Mucosa of descending colon (tissue), 3 donors: Measurements from ENCODE around the gene HIGD1C. TPM values are rescaled to one million over a fixed set of nuclear protein-coding genes. Genes with fewer than 3 reads are reported as not detected.
"Not testable (repeated sequence)": the region's sequence is repeated elsewhere in the genome, so short reads cannot be mapped to it uniquely, and the experiment has no call there.

Experiments used
- ATAC-seq: fragments of 200-7000 bp; cut with Tn5 transposase; one replicate; pipeline ENCODE4 v1.9.1; 2020; ENCODE audit warnings: mild to moderate bottlenecking, moderate library complexity
- DNase-seq, 3 donors: peaks; one replicate each; pipeline ENCODE4 v3.0.0-alpha.2; 2020
- H3K36me3 ChIP-seq: fragments of 200-600 bp; one replicate; pipeline ENCODE4 v1.8.0; 2021; ENCODE audit warnings: low read depth, mild to moderate bottlenecking
- H3K4me1 ChIP-seq: fragments of 200-600 bp; one replicate; pipeline ENCODE4 v1.8.0; 2021; ENCODE audit warnings: low read depth, mild to moderate bottlenecking
- H3K4me3 ChIP-seq: fragments of 200-600 bp; one replicate; pipeline ENCODE4 v1.8.0; 2021; ENCODE audit warnings: mild to moderate bottlenecking
- H3K9me3 ChIP-seq: fragments of 200-600 bp; one replicate; pipeline ENCODE4 v1.8.0; 2021; ENCODE audit warnings: mild to moderate bottlenecking
- intact Hi-C, 2 donors: fragments of 100-400 bp; cut with DNase I in 1 of 2; cut with micrococcal nuclease in 1 of 2; formaldehyde crosslinking; loops; one replicate each; pipeline versions ENCODE4 v1.11.0 to v1.11.1; 2022; cut with DNase I, micrococcal nuclease
- long read RNA-seq, 2 donors: library from polyadenylated mRNA; unstranded; transcript quantifications; one replicate each; pipeline ENCODE4 v2.0.0, GENCODE V29; 2019 to 2021
- total RNA-seq, 3 donors: library from RNA; stranded (reverse); fragmentation: NEBNext Ultra II Directional in 2 of 3; extraction: Animal tissue kit (Norgen Biotek cat#: 25700) in 2 of 3; gene quantifications; one replicate each; pipeline versions ENCODE4 v1.2.1 to v1.2.4, GENCODE V29; 2021 to 2023
- TF ChIP-seq, protein P1 (sequence below): fragments of 200-600 bp; IDR thresholded peaks from one replicate; pipeline ENCODE4 v1.8.0; 2022; ENCODE audit warnings: antibody characterized with exemption, mild to moderate bottlenecking
- donor health status: DM: no; HTN: no; CAD: no; lungs with moderate emphysema.
- donor health status: DM: no; HTN: no; CAD: no.
- donor health status: DM: no; HTN: yes; CAD: no.

Gene HIGD1C
- total RNA-seq = not detected
- long read RNA-seq, donor 1 = 0 reads
- long read RNA-seq, donor 2 = 0 reads

- Histone ChIP-seq H3K4me3 (no peak within 1 kb of the TSS), H3K36me3 (no peaks in the 10 kb centered on the region), H3K9me3 (no peaks in the 10 kb centered on the region), H3K4me1 (no peaks in the 10 kb centered on the region)
- ATAC-seq = no peak
- DNase-seq = no peak
- TF ChIP-seq, protein P1, sequence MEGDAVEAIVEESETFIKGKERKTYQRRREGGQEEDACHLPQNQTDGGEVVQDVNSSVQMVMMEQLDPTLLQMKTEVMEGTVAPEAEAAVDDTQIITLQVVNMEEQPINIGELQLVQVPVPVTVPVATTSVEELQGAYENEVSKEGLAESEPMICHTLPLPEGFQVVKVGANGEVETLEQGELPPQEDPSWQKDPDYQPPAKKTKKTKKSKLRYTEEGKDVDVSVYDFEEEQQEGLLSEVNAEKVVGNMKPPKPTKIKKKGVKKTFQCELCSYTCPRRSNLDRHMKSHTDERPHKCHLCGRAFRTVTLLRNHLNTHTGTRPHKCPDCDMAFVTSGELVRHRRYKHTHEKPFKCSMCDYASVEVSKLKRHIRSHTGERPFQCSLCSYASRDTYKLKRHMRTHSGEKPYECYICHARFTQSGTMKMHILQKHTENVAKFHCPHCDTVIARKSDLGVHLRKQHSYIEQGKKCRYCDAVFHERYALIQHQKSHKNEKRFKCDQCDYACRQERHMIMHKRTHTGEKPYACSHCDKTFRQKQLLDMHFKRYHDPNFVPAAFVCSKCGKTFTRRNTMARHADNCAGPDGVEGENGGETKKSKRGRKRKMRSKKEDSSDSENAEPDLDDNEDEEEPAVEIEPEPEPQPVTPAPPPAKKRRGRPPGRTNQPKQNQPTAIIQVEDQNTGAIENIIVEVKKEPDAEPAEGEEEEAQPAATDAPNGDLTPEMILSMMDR = no peak
- intact Hi-C loops = no loop called here
Observed at GRCh38 chr12:50952510-50952909, at the start of gene HIGD1C. Gene HIGD1C (plus strand): TSS chr12:50952544. CDS start chr12:50953999, 1,455 bp downstream.

GRCh38 chr12:50908479-50908878, 43.9 kb upstream of the HIGD1C start:
- H3K4me1 ChIP-seq, DNase-seq, ATAC-seq, intact Hi-C loops, H3K4me3 ChIP-seq, H3K36me3 ChIP-seq: not testable (repeated sequence)
- peaks cover 13% of the 10 kb centered on the region for H3K9me3 ChIP-seq

DNA sequence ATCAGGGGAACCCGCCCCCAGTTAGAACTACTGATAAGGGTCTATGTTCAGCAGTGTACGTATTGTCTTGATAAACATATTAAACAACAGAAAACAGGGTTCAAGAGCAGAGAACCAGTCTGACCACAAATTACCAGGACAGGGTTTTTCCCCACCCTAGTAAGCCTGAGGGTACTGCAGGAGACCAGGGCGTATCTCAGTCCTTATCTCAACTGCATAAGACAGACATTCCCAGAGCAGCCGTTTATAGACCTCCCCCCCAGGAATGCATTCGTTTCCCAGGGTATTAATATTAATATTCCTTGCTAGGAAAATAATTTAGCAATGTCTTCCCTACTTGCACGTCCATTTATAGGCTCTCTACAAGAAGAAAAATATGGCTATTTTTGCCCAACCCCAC, 40.0 kb upstream of the HIGD1C start:
- H3K4me3 ChIP-seq, intact Hi-C loops, ATAC-seq, H3K4me1 ChIP-seq, H3K36me3 ChIP-seq, DNase-seq: not testable (repeated sequence)
- peaks cover 34% of the 10 kb centered on the region for H3K9me3 ChIP-seq

DNA sequence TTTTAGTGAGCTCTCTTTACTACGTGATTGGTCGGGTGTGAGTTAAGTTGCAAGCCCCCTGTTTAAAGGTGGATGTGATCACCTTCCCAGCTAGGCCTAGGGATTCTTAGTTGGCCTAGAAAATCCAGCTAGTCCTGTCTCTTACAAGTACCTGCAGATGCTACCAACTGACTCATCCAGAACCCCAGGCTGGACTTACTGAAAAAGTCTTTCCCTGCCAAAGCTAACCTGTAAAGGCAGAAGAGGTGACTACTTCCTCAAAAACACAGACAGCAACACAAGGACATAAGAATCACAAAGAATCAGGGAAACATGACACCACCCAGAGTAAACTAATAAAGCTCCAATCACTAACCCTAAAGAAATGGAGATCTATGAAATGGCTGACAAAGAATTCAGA, 39.1 kb upstream of the HIGD1C start:
- no peaks in the 10 kb centered on the region for H3K4me1 ChIP-seq
- no peak overlapping the region for H3K4me3 ChIP-seq
- DNase-seq (no peak), ATAC-seq (no peak)
- H3K36me3 ChIP-seq = no peaks in the 10 kb centered on the region
- intact Hi-C loops = no loop called here
- TF ChIP-seq, protein P1 = no peak
- peaks cover 34% of the 10 kb centered on the region for H3K9me3 ChIP-seq

DNA sequence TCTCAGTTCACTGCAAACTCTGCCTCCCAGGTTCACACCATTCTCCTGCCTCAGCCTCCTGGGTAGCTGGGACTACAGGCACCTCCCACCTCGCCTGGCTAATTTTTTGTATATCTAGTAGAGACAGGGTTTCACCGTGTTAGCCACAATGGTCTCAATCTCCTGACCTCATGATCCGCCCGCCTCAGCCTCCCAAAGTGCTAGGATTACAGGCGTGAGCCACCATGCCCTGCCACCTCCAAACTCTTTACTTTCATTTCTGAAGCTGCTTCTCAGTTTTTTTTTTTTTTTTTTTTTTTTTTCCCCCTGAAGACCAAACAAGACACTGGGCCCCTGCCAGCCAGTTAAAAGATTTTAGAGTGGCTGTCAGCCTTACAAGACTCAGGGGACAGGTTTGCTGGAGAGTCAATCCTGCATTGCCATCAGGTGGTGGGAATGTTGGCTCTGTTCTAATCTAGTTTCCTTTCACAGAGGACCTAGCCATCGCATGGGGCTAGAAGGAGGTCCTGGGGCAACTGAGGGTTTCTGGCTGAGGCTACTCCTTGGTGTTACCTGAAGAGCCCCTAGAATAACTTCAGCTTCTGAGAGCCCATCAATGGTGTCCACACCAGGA, 37.4 kb upstream of the HIGD1C start:
- Histone ChIP-seq H3K36me3 (no peaks in the 10 kb centered on the region), H3K4me1 (no peaks in the 10 kb centered on the region), H3K9me3 (peaks cover 34% of the 10 kb centered on the region), H3K4me3 (no peak overlapping the region)
- no peak for ATAC-seq
- intact Hi-C loops = no loop called here
- TF ChIP-seq, protein P1 = no peak
- DNase-seq = no peak

DNA sequence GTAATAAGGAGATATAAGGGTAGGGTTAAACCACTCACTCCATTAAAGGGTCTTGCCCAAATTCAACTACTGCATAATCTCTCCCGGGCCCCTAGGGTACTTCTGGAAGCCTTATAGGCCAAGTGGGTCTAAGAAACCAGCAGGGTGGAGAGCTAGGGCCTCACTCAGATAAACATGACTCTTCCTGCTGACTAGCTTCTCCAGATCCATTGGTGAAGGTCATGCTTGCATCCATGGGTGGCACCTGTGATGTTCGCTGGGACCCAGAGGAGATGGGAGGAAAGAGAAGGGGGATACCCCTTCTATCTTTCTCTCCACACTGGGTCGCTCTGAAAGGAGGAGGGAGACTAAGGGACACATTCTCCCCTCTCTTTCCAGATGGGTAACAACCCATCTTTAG, 36.1 kb upstream of the HIGD1C start:
- DNase-seq (no peak), ATAC-seq (no peak)
- H3K4me1 ChIP-seq = no peaks in the 10 kb centered on the region
- intact Hi-C loops = no loop called here
- H3K36me3 ChIP-seq = no peaks in the 10 kb centered on the region
- H3K9me3 ChIP-seq = peaks cover 34% of the 10 kb centered on the region
- H3K4me3 ChIP-seq = no peak overlapping the region
- TF ChIP-seq, protein P1 = no peak
